Neural cell (in vitro differentiated cells): ENCODE measurements around the gene VASN. TPM values are rescaled to one million over a fixed set of nuclear protein-coding genes. Genes with fewer than 3 reads are reported as not detected.

Source experiments
- H2AFZ ChIP-seq: fragments of 200-600, 300-800 bp; sonication (generic), shearing (Covaris generic); 2 replicates; pipeline ENCODE4 v1.6.0; 2014; ENCODE audit warnings: low read depth, mild to moderate bottlenecking, antibody characterized with exemption, low read length, moderate library complexity
- H3F3A ChIP-seq: fragments of 200-600 bp; shearing (Covaris generic); 2 replicates; pipeline ENCODE4 v1.6.1; 2016; ENCODE audit warnings: mild to moderate bottlenecking, moderate library complexity, mixed read lengths, antibody characterized with exemption, low read length; ENCODE audit not compliant: insufficient read depth, poor library complexity, severe bottlenecking
- H3K27ac ChIP-seq: fragments of 200-600, 300-800 bp; sonication (generic), shearing (Covaris generic); 2 replicates; pipeline ENCODE4 v1.5.1; 2014; ENCODE audit warnings: mild to moderate bottlenecking, low read length, moderate library complexity
- H3K27me3 ChIP-seq: fragments of 300-800, 200-600 bp; sonication (generic), shearing (Covaris generic); 2 replicates; pipeline ENCODE4 v1.6.0; 2014; ENCODE audit warnings: mild to moderate bottlenecking, low read depth, low read length, moderate library complexity; ENCODE audit not compliant: insufficient read depth
- H3K36me3 ChIP-seq: fragments of 300-800, 200-600 bp; sonication (generic), shearing (Covaris generic); 2 replicates; pipeline ENCODE4 v1.5.1; 2014; ENCODE audit warnings: mild to moderate bottlenecking, antibody characterized with exemption, low read length, moderate library complexity; ENCODE audit not compliant: insufficient read depth
- H3K4me2 ChIP-seq: fragments of 300-800, 200-600 bp; sonication (generic), shearing (Covaris generic); 2 replicates; pipeline ENCODE4 v1.6.0; 2014; ENCODE audit warnings: mild to moderate bottlenecking, low read length
- H3K4me3 ChIP-seq: fragments of 300-800, 200-600 bp; sonication (generic), shearing (Covaris generic); 2 replicates; pipeline ENCODE4 v1.5.1; 2014; ENCODE audit warnings: mild to moderate bottlenecking, low read length, moderate library complexity
- H3K79me2 ChIP-seq: fragments of 200-600 bp; shearing (Covaris generic); replicated peaks from 2 replicates; pipeline ENCODE4 v1.6.0; 2014; ENCODE audit warnings: mild to moderate bottlenecking, low read length, moderate library complexity; ENCODE audit not compliant: insufficient read depth
- H3K9ac ChIP-seq: fragments of 300-800, 200-600 bp; sonication (generic), shearing (Covaris generic); 2 replicates; pipeline ENCODE4 v1.6.1; 2016; ENCODE audit warnings: mild to moderate bottlenecking, low read length, mixed read lengths
- H3K9me2 ChIP-seq: fragments of 200-600 bp; shearing (Covaris generic); 2 replicates; pipeline ENCODE4 v1.6.1; 2016; ENCODE audit warnings: mild to moderate bottlenecking, low read length, mixed read lengths; ENCODE audit not compliant: insufficient read depth
- H3K9me3 ChIP-seq: fragments of 200-600, 300-800 bp; sonication (generic), shearing (Covaris generic); 2 replicates; pipeline ENCODE4 v1.6.1; 2016; ENCODE audit warnings: mild to moderate bottlenecking, mixed run types, low read length, moderate library complexity, mixed read lengths
- H4K20me1 ChIP-seq: fragments of 200-600 bp; shearing (Covaris generic); 2 replicates; pipeline ENCODE4 v1.6.1; 2016; ENCODE audit warnings: mild to moderate bottlenecking, mixed run types; ENCODE audit not compliant: insufficient read depth
- EP300 ChIP-seq: fragments of 450-650 bp; conservative IDR thresholded peaks from 2 replicates; pipeline ENCODE4 v1.6.1; 2014; ENCODE audit warnings: antibody characterized with exemption, mild to moderate bottlenecking, moderate library complexity; ENCODE audit not compliant: poor library complexity, severe bottlenecking
- EZH2 ChIP-seq: fragments of 200-600, 300-800 bp; shearing (Covaris generic), sonication (generic); IDR thresholded peaks from 2 replicates; pipeline ENCODE4 v1.6.1; 2014; ENCODE audit warnings: antibody characterized with exemption, low read length, borderline replicate concordance, mild to moderate bottlenecking; ENCODE audit not compliant: insufficient read depth, poor library complexity, severe bottlenecking
- MXI1 ChIP-seq: fragments of 450-650 bp; conservative IDR thresholded peaks from 2 replicates; pipeline ENCODE4 v1.6.1; 2014; ENCODE audit warnings: antibody characterized with exemption, mild to moderate bottlenecking; ENCODE audit not compliant: poor library complexity, severe bottlenecking
- POLR2AphosphoS5 ChIP-seq: IDR thresholded peaks from 2 replicates; pipeline ENCODE4 v1.6.1; 2012
- RAD21 ChIP-seq: fragments of 450-650 bp; conservative IDR thresholded peaks from 2 replicates; pipeline ENCODE4 v1.6.1; 2014; ENCODE audit warnings: antibody characterized with exemption, mild to moderate bottlenecking, moderate library complexity
- REST ChIP-seq: IDR thresholded peaks from 2 replicates; pipeline ENCODE4 v1.6.1; 2012; ENCODE audit warnings: borderline replicate concordance
- SMC3 ChIP-seq: fragments of 450-650 bp; conservative IDR thresholded peaks from 2 replicates; pipeline ENCODE4 v1.6.1; 2014; ENCODE audit warnings: antibody characterized with exemption, mild to moderate bottlenecking, moderate library complexity; ENCODE audit not compliant: poor library complexity
- TAF1 ChIP-seq: IDR thresholded peaks from 2 replicates; pipeline ENCODE4 v1.6.1; 2012; ENCODE audit warnings: low read depth
- polyA plus RNA-seq: library from polyadenylated mRNA; depleted of rRNA; stranded (reverse); fragments of >200 nt; gene quantifications from 2 replicates; pipeline ENCODE4 v1.2.3, GENCODE V29; 2014
- TF ChIP-seq, protein P1 (sequence below): fragments of 450-650 bp; IDR thresholded peaks from 2 replicates; pipeline ENCODE4 v1.5.1; 2014; ENCODE audit warnings: antibody characterized with exemption, mild to moderate bottlenecking, moderate library complexity; ENCODE audit not compliant: poor library complexity, severe bottlenecking

Gene VASN
- polyA plus RNA-seq, 1 donor from 2014 or later, result 0.57 TPM

DNA sequence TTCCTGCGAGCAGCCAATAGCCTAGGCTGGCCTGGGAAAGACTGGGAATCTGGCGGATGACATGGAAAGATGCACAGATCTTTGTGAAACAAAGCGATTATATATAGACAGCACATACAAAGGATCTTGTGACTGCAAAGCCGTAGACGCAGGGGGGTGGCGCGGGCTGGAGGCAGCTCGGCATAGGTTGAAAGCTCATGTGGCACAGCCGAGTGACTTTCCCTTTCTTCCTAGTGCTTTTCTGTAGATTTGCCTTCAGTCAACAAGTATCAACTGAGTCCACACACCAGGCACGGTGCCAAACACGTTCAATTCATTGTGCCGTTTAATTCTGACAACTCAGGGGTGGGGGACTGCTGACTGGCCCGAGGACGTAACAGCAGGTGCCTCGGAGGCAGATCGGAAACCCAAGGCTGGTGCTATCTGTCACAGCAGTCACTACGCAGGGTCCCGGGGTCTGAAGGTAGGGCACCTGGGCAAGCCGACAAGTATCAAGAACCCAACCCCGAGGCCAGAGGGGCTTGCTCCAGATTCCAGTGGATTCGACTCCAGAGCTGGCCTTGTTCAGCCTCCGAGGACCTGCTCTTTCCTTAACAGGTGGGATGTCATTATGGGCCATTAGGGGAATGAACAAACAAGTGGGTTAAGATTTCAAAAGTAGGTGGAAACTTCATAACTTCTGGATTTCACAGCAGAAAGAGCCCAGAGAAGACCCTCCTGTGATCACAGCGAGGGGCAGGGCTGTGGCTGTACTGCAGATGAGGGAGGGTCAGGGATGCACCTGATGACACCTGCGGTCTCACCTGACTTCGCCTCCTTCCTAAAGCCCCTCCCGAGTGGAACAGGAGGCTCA is 26.4 kb upstream of the VASN start:
- Histone ChIP-seq H3K36me3 (no peaks in the 10 kb centered on the region), H3K27ac (no peak overlapping the region), H4K20me1 (no peaks in the 10 kb centered on the region), H2AFZ (no peak overlapping the region), H3K9ac (no peak overlapping the region), H3K4me3 (no peak overlapping the region), H3K9me2 (no peaks in the 10 kb centered on the region), H3K9me3 (no peaks in the 10 kb centered on the region), H3F3A (no peaks in the 10 kb centered on the region), H3K4me2 (no peak overlapping the region), H3K27me3 (no peaks in the 10 kb centered on the region), H3K79me2 (peaks cover 10% of the 10 kb centered on the region)
- TF ChIP-seq POLR2AphosphoS5, result no peak
- TF ChIP-seq, protein P1, sequence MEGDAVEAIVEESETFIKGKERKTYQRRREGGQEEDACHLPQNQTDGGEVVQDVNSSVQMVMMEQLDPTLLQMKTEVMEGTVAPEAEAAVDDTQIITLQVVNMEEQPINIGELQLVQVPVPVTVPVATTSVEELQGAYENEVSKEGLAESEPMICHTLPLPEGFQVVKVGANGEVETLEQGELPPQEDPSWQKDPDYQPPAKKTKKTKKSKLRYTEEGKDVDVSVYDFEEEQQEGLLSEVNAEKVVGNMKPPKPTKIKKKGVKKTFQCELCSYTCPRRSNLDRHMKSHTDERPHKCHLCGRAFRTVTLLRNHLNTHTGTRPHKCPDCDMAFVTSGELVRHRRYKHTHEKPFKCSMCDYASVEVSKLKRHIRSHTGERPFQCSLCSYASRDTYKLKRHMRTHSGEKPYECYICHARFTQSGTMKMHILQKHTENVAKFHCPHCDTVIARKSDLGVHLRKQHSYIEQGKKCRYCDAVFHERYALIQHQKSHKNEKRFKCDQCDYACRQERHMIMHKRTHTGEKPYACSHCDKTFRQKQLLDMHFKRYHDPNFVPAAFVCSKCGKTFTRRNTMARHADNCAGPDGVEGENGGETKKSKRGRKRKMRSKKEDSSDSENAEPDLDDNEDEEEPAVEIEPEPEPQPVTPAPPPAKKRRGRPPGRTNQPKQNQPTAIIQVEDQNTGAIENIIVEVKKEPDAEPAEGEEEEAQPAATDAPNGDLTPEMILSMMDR, result no peak
- TF ChIP-seq EZH2, result no peak
- no peak for TF ChIP-seq TAF1
- TF ChIP-seq MXI1, result no peak
- TF ChIP-seq REST, result no peak
- TF ChIP-seq RAD21, result no peak
- TF ChIP-seq EP300, result no peak
- TF ChIP-seq SMC3, result no peak

GRCh38 chr16:4345836-4346781 is 25.5 kb upstream of the VASN start:
- Histone ChIP-seq H3K27me3 (no peaks in the 10 kb centered on the region), H2AFZ (no peak overlapping the region), H3K79me2 (peaks cover 10% of the 10 kb centered on the region), H3F3A (no peaks in the 10 kb centered on the region), H3K27ac (no peak overlapping the region), H3K4me3 (no peak overlapping the region), H3K9ac (no peak overlapping the region), H3K36me3 (no peaks in the 10 kb centered on the region), H4K20me1 (no peaks in the 10 kb centered on the region), H3K4me2 (no peak overlapping the region), H3K9me3 (no peaks in the 10 kb centered on the region), H3K9me2 (no peaks in the 10 kb centered on the region)
- TF ChIP-seq EP300, result no peak
- no peak for TF ChIP-seq EZH2
